GM06990 (cell line): Measurements from ENCODE around the gene WNT6.

ENCODE experiments used
- DNase-seq: peaks from one replicate; pipeline ENCODE4 v3.0.0-alpha.2; 2011; ENCODE audit not compliant: insufficient read length; ENCODE audit errors: extremely low read depth
- H3K27me3 ChIP-seq: replicated peaks from 2 replicates; pipeline ENCODE4 v1.6.0; 2011; ENCODE audit warnings: low read length; ENCODE audit not compliant: control insufficient read depth, insufficient read depth
- H3K36me3 ChIP-seq: 2 replicates; pipeline ENCODE4 v1.5.1; 2011; ENCODE audit warnings: low read length; ENCODE audit not compliant: control insufficient read depth, insufficient read depth
- H3K4me3 ChIP-seq: replicated peaks from 2 replicates; pipeline ENCODE4 v1.5.1; 2011; ENCODE audit warnings: low read depth, mild to moderate bottlenecking, control low read depth, low read length
- CTCF ChIP-seq: IDR thresholded peaks from 2 replicates; pipeline ENCODE4 v1.5.1; 2011; ENCODE audit warnings: low read length, control low read depth, mild to moderate bottlenecking, inconsistent platforms; ENCODE audit not compliant: insufficient read depth, poor library complexity, severe bottlenecking

WNT6 gene

GRCh38 chr2:218863021-218863520 lies 3.5 kb downstream of the WNT6 start:
- peaks cover 6% of the 10 kb centered on the region for H3K27me3 ChIP-seq
- TF ChIP-seq CTCF = no peak
- no peak for DNase-seq

GRCh38 chr2:218865396-218865795 lies 5.8 kb downstream of the WNT6 start:
- no peak for DNase-seq
- peaks cover 2% of the 10 kb centered on the region for H3K27me3 ChIP-seq
- no peaks in the 10 kb centered on the region for H3K36me3 ChIP-seq
- TF ChIP-seq CTCF = no peak
- no peak overlapping the region for H3K4me3 ChIP-seq

More at GRCh38 chr2:218863021-218863520, 3.5 kb downstream of the WNT6 start:
- Histone ChIP-seq H3K36me3 (no peaks in the 10 kb centered on the region), H3K4me3 (no peak overlapping the region)

DNA sequence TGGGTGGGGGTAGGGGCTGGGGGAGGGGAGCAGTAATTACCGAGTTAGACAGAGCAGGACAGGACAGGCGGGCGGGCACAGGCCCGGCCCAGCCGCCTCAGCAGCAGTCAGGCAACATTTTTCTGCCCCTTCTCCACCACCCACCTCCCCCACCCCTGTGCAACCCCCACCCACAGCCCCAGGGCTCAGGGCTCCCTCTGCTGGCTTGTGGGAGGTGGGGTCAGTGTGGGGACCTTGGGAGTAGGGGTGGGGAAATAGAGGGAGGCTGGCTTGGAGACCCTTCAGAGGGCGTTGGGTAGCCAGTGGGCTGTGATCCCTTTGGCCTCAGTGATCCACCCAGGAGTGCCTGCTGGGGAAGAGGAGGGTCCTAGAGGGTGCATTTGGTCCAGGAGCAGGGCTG lies 6.4 kb downstream of the WNT6 start:
- Histone ChIP-seq H3K27me3 (peaks cover under 1% of the 10 kb centered on the region), H3K4me3 (no peak overlapping the region), H3K36me3 (no peaks in the 10 kb centered on the region)
- no peak for DNase-seq
- peak; percentile 17 for TF ChIP-seq CTCF

GRCh38 chr2:218867900-218868299 lies 8.3 kb downstream of the WNT6 start:
- DNase-seq = no peak
- Histone ChIP-seq H3K4me3 (no peak overlapping the region), H3K27me3 (no peaks in the 10 kb centered on the region; the same call in none of the 2 replicates), H3K36me3 (no peaks in the 10 kb centered on the region)
- TF ChIP-seq CTCF = no peak

- no peaks in the 10 kb centered on the region; the same call in none of the 2 replicates for H3K27me3 ChIP-seq
- TF ChIP-seq CTCF = no peak
These were observed 9.5 kb downstream of the WNT6 start for GRCh38 chr2:218869064-218869463.

GRCh38 chr2:218870984-218871344 lies 11.4 kb downstream of the WNT6 start:
- H3K36me3 ChIP-seq = no peaks in the 10 kb centered on the region

More at GRCh38 chr2:218869064-218869463, 9.5 kb downstream of the WNT6 start:
- Histone ChIP-seq H3K36me3 (no peaks in the 10 kb centered on the region), H3K4me3 (no peak overlapping the region)
- DNase-seq = no peak

More at GRCh38 chr2:218870984-218871344, 11.4 kb downstream of the WNT6 start:
- no peak for TF ChIP-seq CTCF
- H3K4me3 ChIP-seq = peak overlapping the region; percentile 10
- no peaks in the 10 kb centered on the region; the same call in none of the 2 replicates for H3K27me3 ChIP-seq
- no peak for DNase-seq
